COLO668 (cell line): Measurements from ENCODE around the gene AGAP2.
"Not testable (repeated sequence)": the region's sequence is repeated elsewhere in the genome, so short reads cannot be mapped to it uniquely, and the experiment has no call there.

Source experiments
- DNase-seq: peaks from one replicate; lab custom pipeline; 2025; ENCODE audit not compliant: unreplicated experiment; lab: John Stamatoyannopoulos, UW

AGAP2 gene

DNA sequence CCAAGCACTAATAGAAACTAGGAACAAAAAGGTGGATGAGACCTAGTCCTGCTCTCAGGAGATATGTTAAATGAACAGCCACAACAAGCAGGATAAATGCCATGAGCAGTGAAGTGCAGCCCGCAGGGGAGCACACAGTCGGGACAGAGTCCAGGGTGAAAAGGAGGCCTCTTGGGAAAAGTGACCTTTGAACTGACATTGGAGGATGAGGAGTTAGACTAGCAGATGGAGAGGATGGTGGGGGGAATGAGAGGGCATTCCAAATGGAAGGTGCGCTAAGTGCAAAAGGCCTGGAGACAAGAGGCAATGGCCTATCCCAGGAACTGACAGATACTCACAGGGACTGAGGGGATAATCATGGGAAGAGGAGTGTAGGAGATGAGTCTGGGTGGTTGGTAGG, 40.1 kb downstream of the AGAP2 start:
- DNase-seq, result no peak

DNA sequence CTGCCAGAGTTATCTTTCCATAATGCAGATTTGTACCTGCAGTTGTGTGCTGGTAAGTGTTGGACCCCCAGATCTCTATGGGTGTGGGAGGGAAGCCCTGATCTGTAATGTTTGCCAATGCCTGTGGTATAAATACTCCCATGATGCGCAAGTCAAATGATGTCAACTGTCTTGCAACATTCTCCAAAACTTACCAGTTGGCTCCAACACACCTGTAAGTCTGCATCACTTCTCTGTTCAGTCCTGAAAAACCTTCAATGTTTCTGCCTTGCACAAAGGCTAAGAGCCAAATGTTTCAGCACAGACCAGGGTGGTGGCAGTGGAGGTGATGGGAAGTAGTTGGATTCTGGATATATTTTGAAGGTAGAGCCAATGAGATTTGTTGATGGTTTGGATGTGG, 41.5 kb downstream of the AGAP2 start:
- DNase-seq, result no peak

DNA sequence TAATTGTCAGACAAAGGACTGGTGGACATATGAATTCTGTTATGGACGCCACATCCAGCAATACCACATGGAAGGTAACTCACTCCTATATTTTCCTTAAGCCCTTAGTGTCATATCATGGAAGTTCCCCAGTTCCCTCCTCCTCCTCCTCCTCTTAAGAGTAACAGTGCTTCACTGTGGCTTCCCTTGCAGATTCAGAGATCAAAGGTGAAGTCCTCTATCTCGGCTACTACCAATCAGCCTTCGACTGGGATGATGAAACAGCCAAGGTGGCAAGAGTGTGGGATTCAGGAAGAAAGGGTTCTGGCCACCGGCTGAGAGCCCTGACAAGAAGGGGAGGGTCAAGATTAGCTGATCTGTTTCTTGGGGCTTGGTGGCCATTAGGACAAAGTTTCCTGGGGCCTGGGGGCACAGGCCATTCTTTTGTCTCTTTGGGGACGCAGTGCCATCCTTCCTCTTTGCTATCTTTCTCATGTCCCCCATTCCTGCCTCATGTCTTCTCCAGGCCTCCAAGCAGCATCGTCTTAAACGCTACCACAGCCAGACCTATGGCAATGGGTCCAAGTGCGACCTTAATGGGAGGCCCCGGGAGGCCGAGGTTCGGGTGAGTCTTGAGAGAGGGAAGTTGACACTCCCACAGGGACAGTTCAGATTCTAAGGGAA, 42.6 kb downstream of the AGAP2 start:
- DNase-seq, result no peak

DNA sequence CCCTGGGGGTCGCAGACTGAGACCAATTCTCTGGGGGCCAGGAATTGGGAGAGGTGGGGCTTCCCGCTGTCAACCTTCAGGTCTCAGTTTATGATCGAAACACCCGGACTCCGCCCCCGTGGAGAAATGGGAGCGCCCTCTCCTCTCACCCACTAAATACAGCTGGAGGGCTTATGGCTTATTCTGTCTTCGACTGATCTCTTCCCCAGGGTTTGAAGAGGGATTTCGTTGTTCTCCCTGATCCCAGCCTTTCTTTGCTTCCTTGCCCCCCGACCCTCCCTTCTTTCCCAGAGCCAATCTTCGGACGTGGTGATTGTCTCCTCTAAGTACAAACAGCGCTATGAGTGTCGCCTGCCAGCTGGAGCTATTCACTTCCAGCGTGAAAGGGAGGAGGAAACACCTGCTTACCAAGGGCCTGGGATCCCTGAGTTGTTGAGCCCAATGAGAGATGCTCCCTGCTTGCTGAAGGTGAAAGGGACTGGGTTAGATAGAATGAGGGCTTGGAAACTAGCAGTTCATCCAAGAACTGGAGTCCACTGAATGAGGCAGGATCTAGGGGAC, 44.0 kb downstream of the AGAP2 start:
- peak; percentile 33 for DNase-seq

DNA sequence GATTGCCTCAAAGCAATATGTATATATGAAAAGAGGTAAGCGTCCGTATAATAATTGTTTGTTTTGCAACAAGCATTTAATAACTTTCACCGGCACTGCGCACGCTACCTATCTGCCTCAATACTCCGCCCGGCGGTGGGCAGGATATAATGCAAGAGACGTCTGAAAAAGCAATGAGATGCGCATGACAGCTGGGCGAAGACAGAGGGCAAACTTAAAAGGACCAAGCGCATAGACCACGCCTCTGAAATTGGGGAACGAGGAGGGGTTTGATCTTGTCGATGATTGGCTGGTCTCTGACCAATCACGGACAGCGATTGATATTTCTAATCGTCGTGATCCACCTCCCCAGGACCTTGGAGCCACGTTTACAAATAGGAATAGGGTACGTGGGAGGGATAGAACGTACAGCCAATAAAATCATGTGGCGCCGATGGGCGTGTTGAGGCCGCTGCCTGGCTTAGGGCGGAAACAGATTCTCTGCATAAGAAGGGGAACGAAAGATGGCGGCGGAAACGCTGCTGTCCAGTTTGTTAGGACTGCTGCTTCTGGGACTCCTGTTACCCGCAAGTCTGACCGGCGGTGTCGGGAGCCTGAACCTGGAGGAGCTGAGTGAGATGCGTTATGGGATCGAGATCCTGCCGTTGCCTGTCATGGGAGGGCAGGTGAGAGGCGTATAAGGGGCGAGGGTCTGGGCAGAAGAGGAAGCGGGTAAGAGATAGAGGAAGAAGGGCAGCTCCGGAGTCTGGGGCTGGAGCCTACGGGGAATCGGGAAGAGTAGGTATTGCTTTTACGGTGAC, 44.7 kb downstream of the AGAP2 start, which contains the start of gene OS9:
OS9 (plus strand) TSS at position 474 of the 800 bp plus-strand sequence; CDS start at position 504, 30 bp downstream.
- peak; percentile 91 for DNase-seq

DNA sequence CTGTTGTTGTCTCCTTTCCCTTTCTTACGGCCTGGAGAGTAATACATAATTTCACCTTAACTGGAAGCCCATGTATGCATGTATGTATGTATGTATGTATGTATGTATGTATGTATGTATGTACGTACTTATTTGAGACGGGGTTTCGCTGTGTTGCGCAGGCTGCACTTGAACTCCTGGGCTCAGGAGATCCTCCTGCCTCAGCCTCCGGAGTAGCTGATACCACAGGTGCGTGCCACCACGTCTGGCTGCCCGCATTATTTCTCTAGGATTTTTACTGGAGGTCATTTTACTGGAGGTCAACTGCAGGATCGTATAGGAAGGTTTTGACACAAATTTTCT, 45.3 kb downstream of the AGAP2 start:
- DNase-seq, result no peak

DNA sequence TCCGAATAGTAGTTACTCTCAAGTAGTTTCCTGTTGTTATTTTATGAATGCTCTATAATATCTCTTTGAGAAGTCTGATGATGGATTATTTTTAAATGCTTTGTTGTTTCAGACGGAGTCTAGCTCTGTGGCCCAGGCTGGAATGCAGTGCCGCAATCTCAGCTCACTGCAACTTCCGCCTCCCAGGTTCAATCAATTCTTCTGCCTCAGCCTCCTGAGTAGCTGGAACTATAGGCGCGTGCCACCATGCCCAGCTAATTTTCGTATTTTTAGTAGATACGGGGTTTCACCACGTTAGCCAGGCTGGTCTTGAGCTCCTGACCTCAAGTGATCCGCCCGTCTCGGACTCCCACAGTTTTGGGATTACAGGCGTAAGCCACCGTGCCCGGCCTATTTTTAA, 46.0 kb downstream of the AGAP2 start:
- no peak for DNase-seq

DNA sequence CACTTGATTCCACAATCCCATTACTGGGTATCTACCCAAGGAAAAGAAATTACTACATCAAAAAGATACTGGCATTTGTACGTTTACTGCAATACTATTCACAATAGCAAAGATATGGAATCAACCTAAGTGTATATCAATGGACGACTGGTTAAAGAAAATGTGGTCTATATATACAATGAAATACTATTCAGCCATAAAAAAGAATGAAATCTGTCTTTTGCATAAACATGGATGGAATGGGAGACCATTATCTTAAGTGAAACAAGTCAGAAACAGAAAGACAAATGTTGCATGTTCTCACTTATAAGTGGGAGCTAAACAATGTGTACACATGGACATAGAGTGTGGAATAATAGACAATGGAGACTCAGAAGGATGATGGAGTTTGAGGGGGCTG, 49.6 kb downstream of the AGAP2 start:
- DNase-seq, result no peak

DNA sequence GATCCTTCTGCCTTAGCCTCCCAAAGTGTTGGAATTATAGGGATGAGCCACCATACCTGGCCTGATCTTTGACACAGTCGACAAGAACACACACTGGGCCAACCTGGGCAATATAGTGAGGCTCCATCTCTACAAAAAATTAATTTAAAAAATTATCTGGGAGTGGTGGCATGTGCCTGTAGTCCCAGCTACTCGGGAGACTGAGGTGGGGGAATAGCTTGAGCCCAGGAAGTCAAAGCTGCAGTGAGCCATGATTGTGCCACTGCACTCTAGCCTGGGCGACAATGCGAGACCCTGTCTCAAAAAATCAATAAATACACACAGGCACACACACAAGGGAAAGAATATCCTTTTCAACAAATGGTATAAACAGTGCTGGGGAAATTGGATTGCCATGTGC, 50.7 kb downstream of the AGAP2 start:
- DNase-seq, result no peak

DNA sequence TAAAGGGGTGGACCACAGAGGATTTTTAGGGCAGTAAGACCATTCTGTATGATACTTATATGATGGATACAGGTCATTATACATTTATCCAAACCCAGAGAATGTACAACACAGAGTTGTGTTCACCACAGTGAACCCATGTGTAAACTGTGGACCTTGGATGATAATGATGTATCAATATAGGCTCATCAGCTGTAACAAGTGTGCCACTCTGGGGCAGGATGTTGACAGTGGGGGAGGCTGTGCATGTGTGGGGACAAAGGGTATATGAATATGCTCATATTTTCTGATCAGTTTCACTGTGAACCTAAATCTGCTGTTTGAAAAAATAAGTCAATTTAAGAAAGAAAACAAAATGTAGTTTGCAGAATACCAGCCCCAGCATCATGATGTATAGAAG, 58.8 kb downstream of the AGAP2 start:
- DNase-seq, result no peak

DNA sequence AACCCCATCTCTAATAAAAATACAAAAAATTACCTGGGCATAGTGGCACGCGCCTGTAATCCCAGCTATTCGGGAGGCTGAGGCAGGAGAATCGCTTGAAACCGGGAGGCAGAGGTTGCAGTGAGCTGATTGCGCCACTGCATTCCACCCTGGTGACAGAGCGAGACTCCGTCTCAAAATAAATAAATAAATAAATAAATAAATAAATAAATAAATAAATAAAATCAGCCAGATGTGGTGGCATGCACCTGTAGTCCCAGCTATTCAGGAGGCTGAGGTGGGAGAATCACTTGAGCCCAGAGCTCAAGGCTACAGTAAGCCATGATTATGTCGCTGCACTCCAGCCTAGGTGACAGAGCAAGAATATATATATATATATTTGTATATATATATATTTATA, 60.6 kb downstream of the AGAP2 start:
- DNase-seq, result not testable (repeated sequence)

DNA sequence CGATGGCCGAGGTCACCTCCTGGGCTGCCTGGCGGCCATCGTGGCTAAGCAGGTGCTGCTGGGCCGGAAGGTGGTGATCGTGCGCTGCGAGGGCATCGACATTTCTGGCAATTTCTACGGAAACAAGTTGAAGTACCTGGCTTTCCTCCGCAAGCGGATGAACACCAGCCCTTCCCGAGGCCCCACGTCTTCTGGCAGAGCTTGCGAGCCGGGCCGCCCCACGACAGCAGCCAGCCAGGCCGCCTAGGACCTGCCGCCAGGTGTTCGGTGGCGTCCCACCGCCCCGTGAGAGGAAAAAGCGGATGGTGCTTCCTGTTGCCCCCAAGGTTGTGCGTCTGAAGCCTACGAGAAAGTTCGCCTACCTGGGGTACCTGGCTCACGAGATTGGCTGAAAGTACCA, 63.9 kb downstream of the AGAP2 start:
- no peak for DNase-seq
